Stimulated activated CD4-positive, alpha-beta T cell treated with anti-CD3 and anti-CD28 coated beads, Interleukin-4, amount 100 ng/mL, for 4 hours (primary cell): ENCODE results near the gene TCEA3.

Source experiments
- DNase-seq, 2 experiments: peaks; one replicate each; pipeline ENCODE4 v3.0.0-alpha.2; 2020

TCEA3 gene

DNA sequence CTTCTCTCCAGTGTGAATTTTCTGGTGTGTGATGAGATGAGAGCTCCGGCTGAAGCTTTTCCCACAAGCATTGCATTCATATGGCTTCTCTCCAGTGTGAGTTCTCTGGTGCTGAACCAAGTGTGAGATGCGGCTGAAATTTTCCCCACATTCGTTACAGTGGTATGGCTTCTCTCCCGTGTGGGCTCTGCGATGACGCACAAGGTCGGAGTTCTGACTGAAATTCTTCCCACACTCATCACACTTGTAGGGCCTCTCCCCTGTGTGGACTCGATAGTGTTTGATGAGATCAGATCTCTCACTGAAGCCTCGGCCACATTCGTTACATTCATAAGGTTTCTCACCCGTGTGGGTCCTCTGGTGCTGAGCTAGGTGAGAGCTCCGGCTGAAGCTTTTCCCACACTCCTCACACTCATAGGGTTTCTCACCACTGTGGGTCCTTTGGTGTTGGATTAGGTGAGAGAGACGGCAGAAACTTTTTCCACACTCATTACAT is 62.3 kb downstream of the TCEA3 start:
- no peak for DNase-seq

DNA sequence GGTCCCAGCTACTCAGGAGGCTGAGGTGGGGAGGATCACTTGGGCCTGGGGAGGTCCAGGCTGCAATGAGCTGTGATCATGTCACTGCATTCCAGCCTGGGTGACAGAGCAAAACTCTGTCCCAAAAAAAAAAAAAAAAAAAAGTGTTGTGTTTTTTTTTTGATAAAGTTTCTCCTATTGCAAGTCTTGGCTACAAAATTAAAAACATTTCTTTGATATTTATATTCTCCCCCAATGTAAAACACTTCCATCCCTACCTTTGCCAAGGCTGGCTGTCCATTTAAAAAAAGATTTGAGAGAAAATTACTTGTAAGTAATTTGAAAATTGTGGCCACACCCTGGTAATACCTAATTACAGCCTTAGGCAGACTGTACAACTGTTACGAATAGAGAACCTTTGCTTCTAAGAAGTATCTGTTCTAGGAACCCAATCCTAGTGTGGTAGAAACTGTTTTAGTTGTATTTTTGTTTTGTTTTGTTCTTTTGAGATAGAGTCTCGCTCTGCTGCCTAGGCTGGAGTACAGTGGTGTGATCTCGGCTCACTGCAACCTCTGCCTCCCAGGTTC is 66.2 kb downstream of the TCEA3 start:
- no peak for DNase-seq

DNA sequence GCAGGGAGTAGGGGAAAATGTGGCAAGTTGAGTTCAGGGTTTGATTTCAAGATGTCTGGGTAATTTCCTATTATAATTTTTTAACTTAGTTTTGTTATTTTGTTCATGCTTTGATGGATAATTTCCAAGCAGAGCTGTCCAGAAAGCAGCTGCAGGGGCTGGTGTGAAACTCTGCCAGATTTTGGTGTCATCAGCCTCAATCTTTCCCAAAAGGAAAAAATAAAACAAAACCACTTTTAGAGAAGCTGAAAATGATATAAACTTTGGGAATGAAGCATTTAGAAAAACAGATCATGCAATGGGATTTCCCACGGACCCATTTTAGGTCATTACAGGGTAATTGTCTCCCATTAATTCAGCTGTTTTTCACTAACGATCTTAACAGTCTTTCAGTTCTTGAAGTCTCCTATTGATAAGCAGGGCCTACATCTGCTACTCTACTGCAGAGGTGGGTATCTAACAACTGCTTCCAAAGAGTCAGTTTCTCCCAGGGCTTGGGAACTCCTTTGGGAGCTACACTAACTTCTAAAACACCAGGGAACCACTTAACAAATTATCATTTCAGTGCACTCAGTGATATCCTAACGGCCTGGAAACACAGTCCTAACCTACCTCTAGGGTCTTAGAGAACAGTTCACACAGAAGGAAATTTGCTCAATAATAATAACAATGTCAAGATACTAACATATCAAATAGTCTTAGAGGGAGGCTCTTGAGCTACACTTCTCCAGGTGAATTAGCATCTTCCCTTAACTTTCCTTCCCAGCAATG is 67.2 kb downstream of the TCEA3 start:
- no peak for DNase-seq

DNA sequence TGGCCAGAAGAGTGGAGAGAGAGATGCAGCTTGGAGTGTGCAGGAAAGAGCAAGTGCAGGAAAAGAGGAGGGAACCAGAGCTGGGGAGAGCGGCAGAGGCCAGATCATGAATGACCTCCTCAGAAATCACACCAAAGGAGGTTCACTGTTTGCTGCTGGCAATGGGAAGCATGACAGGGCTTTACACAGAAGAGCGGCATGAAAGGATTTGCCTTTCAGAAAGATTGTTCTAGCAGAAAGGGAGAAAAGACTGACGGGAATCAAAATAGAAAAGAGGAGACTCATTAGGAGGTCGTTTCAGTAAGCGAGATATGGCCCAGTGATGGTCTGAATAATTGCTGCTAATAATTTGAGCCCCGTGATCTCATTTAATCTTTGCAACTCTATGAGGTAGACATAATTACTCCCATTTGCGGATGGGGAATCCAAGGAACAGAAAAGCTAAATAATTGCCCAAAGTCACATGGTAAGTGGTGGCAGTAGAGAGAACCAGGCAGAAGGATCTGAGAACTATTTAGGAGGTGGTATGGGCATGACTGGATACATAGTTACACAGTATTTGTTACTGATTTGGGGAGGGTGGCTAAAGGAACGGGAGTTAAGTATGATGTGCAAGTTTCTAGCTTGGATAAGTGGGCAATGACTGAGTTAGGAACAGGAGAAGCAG is 67.9 kb downstream of the TCEA3 start:
- DNase-seq: no peak

DNA sequence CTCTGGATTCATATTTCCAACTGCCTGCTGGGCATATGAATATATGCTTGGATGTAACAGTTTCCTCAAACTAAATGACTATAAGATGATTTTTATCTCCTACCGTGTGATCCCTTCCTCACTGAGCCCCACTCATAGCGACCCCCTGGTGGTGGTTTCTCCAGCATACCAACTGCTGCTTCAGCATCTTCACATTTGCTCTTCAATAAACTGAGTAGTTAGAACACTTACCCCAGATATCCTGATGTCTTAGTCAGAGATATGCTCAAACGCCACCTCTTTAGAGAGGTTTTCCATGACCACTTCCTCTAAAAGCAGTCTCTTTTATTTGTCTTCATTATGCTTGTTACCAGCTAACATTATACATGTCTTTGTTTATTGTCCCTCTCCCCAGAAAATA is 70.3 kb downstream of the TCEA3 start:
- no peak for DNase-seq

DNA sequence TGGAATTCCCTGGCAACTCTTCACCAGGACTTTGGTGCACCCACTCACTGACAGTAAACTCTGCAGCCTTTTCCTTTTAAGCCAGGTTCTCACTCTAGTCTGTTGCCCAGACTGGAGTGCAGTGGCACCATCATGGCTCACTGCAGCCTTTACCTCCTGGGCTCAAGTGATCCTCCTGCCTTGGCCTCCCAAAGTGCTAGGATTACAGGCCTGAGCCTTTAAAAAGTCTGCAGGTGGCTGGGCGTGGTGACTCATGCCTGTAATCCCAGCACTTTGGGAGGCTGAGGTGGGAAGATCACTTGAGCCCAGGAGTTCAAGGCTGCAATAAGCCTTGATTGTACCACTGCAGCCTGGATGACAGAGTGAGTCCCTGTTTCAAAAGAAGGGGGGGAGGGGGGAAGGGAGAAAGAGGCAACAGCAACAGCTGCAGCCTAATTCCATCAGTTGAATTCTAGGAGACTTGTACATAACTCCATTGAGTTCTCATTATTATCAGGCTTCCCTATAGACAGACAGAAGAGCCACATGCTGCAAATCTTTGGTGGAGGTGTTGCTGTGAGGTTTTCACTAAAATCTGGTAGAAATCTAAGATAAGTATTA is 72.4 kb downstream of the TCEA3 start:
- no peak for DNase-seq

DNA sequence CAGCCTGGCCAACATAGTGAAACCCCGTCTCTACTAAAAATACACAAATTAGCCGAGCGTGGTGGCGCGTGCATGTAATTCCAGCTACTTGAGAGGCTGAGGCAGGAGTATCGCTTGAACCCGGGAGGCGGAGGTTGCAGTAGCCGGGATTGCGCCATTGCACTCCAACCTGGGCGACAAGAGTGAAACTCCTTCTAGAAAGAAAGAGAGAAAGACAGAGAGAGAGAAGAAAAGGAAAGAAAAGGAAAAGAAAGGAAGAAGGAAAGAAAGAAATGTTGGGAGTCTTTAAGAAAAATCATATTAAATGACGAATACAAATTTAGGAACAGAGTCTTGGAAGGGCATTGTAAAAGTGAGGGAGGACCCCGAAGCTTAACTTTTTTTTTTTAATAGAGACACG is 78.6 kb downstream of the TCEA3 start:
- DNase-seq: no peak

DNA sequence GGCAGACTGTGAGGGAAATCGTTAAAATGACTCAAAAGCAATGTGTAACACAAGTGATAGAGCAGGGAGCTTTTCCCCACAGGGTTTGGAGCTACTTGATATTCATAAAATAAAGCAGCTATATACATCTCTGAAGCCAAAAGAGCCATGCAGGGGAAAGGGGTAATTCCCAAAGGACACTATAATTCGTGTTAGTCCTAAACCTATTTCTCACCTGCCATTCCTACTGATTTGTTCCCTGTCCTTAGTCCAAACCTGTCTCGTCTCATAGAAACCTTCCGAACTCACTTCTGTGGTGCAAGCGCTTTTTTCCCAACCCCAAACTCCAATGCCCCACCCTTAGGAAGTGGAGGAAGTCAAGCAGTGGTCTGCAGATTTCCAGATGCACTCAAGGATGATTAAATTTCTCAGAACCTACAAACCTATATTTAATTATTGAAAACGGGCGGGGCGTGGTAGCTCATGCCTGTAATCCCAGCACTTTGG is 79.5 kb downstream of the TCEA3 start:
- DNase-seq: no peak

DNA sequence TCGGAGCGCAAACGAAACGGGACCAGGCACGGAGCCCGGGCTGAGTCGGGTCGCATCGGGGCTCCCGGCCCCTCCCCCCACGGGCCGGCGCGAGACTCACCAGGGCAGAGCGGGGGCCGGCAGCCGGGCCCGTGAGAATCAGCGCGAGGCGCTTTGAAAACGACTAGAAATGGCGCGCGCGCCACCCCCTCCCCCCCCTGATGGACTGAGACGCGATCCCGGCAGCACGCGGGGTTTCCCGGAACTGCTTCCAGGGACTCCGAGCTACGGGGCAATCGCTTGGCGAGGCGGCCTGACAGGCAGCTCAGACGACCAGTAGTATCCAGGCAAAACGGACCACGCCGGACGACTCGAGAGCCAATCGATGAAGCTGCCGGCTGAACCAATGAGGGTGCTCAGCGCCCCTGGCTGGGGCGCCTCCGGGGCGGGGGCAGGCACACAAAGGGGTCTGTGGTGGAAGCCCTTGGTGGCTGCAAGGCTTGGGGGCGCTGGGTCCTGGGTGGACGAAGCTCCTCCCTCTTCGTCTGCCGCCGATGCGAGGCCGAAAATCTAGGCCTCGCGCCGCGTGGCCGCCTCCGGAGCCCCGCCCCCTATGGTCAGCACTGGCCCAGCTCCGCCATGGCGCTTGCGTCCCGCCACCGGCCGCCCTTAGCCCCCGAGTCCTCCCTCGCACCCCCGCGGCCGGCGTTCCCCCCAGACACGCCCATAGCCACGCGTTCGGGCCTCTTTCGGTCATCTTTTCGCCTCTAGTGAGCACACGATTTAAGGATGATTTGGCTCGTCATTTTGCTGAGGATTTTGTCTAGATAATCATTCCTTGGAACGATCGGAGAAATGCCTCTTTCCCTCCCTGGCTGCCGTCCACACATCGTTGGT is 80.2 kb downstream of the TCEA3 start, which contains the start of gene HNRNPR:
HNRNPR (minus strand) TSS at position 174 of the 876 bp plus-strand sequence. CDS start 3,276 bp downstream, outside the sequence.
- peak; percentile 98 to 99 for DNase-seq

DNA sequence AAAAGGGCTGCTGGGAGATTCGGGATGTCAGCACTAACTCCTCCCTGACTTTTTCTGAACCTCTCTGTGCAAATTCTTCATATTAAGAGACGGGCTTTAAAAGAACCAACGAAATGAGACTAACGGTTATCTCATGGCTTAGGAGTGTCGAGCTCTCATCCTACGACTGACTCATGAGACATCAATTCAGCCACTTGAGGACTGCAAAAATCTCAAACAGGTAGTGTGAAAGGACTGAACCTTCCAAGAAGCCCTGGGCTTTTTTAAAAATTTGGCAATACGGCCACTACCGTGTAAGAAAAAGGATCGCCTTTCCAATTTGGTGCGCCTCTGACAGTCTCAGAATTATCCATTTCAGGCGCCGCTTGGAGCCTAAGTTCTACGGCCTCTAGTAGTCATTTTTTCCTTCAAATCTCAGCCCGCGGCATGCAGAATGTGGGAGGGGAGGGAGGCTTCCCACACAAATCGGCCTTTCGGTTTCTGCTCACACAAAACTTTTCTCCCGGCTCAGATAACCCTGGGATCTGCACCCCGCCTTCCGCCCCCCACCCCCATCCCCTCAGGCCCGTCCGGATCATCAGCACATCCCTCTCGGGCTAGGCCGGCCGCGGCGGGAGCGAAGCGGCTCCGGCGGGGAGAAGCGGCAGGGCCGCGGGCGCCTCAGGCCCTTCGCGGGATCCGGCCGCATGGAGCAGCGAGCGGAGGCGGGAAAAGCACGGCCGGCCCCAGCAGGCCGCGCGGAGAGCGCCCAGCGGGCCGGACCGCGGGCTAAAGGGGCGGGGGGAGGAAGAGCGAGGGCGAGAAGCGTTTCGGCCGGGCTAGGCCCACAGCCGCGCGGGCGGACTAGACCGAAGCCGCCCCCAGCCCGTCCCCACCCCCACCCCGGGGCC is 81.1 kb downstream of the TCEA3 start:
- DNase-seq: peak; percentile 52 to 77

DNA sequence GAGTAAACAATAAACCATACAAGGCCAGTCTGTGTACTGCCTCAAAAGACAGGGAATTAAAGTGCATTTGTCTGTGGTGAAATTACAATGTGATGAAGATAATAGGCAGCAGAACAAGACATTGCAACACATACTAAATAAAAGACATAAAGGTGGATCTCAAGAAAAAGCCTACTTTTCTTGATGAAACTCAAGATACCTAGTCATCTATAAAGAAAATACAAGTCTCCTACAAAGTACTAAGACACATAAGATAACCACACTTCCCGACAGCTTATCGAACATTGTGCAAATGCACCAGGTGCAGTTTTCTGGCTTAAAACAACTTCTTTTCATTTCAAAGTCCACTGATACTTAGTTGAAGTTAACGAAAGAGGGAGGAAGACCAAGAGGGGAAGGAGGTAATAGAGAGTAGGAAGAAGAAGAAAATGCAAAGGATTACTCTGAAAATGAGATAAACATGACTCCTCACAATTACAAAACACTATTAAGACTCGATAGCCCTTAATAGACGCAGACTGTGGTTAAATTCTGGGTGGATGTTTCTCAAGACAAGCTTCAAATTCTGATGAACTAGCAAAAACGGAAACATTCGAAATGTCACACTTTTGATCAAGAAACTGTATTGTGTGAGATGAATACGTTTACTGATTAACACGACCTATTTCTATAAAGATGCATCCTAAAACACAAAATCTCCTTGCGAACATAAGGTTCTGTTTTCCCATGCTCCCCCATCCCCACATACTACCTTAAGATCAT is 82.4 kb downstream of the TCEA3 start:
- no peak for DNase-seq

DNA sequence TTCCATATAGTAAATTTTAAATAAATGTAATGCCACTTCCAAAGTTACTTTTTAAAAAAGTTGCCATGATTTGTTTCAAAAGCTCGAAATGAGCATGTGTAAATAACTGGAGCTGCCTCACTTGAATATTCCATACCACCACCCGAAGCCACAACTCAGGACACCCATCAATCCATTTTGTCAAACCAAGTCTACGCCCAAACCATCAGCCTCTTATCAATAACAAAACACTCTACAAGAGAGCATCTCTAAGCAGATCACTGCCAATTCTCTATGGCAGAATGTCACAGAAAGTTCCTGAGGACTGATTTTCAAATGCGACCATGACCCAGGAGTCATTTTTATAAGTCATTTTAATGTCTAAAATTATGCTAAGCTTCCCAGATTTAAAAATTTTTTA is 84.9 kb downstream of the TCEA3 start:
- no peak for DNase-seq

DNA sequence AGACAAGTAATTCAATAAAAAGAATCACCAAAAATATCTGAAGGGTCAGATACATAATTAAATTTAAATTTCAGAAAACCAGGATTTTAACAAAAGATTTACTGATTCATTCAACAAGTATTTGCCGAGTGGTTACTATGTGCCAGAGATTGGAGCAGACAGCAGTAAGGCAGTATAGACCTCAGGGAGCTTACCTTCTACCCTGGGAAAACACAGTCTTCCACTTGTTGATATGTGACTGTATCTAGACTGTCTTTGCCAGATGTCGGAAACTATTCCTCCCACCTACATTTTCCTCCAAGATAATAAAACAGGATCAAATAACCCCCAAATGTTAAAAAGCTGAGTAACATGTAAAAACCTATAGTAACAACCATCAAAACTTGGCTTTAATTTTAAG is 86.7 kb downstream of the TCEA3 start:
- DNase-seq: no peak

DNA sequence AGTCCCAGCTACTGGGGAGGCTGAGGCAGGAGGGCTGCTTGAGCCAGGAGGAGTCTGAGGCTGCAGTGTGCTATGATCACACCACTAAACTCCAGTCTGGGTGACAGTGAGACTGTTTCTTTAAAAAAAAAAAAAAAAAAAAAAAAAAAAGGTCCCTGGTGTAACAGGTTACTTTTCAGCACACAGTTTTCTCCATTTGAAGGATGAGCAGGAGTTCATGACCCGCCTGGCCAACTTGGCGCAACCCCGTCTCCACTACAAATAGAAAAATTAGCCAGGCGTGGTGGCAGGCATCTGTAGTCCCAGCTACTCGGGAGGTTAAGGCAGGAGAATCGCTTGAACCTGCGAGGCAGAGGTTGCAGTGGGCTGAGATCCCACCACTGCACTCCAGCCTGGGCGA is 92.8 kb downstream of the TCEA3 start:
- no peak for DNase-seq
